HCT116 (cell line): Measurements from ENCODE around the gene C1orf21.

Experiments
- CTCF ChIP-seq, 3 experiments: fragments of 200-600 bp in 1 of 3; sonication (generic) in 1 of 3; IDR thresholded peaks in 2 of 3; conservative IDR thresholded peaks in 1 of 3; 2 replicates each; pipeline ENCODE4 v1.5.1; 2012 to 2017; ENCODE audit warnings: low read depth in 2 of 3, low read length in 2 of 3, antibody characterized with exemption in 1 of 3, borderline replicate concordance in 1 of 3, control low read depth in 1 of 3, mild to moderate bottlenecking in 1 of 3, mixed read lengths in 1 of 3, mixed run types in 1 of 3, moderate library complexity in 1 of 3; ENCODE audit not compliant: insufficient read depth in 1 of 3
- ELF1 ChIP-seq: IDR thresholded peaks from 2 replicates; pipeline ENCODE4 v1.6.1; 2012; ENCODE audit warnings: low read depth, borderline replicate concordance
- EZH2phosphoT487 ChIP-seq: fragments of 200-600 bp; IDR thresholded peaks from 2 replicates; pipeline ENCODE4 v1.6.1; 2018; ENCODE audit warnings: antibody characterized with exemption, borderline replicate concordance
- JUND ChIP-seq: IDR thresholded peaks from 2 replicates; pipeline ENCODE4 v1.6.1; 2012
- MAX ChIP-seq: IDR thresholded peaks from 2 replicates; pipeline ENCODE4 v1.6.1; 2012
- POLR2A ChIP-seq: IDR thresholded peaks from 2 replicates; pipeline ENCODE4 v1.7.0; 2011; ENCODE audit warnings: borderline replicate concordance; ENCODE audit not compliant: insufficient read depth, insufficient read length; ENCODE audit errors: extremely low read depth
- POLR2AphosphoS5 ChIP-seq: IDR thresholded peaks from 2 replicates; pipeline ENCODE4 v1.6.1; 2011; ENCODE audit warnings: mild to moderate bottlenecking, low read depth, low read length, moderate library complexity
- REST ChIP-seq: IDR thresholded peaks from 2 replicates; pipeline ENCODE4 v1.6.1; 2012; ENCODE audit warnings: low read depth
- SP1 ChIP-seq: IDR thresholded peaks from 2 replicates; pipeline ENCODE4 v1.6.1; 2012; ENCODE audit warnings: low read depth
- YY1 ChIP-seq: IDR thresholded peaks from 2 replicates; pipeline ENCODE4 v1.6.1; 2011; ENCODE audit warnings: low read length, low read depth, moderate library complexity, mild to moderate bottlenecking; ENCODE audit not compliant: insufficient replicate concordance; ENCODE audit errors: extremely low read depth

GRCh38 chr1:184635347-184635979 lies 248.6 kb downstream of the C1orf21 start:
- TF ChIP-seq CTCF (IDR thresholded peaks at IDR 0.05 in 2 of 3, conservative IDR thresholded peaks at IDR 0.05 in 1 of 3; ENCODE audit: borderline replicate concordance in 1 of 3, insufficient read depth in 1 of 3, low read depth in 2 of 3, low read length in 2 of 3) (no peak), REST (no peak), POLR2AphosphoS5 (no peak), POLR2A (no peak), EZH2phosphoT487 (no peak), JUND (no peak), YY1 (no peak), SP1 (no peak), ELF1 (no peak), MAX (no peak)
